HepG2 (cell line): ENCODE measurements around the gene AUTS2. TPM values are rescaled to one million over a fixed set of nuclear protein-coding genes. Genes with fewer than 3 reads are reported as not detected.

Experiments
- ATAC-seq: fragments of 200-7000 bp; cut with Tn5 transposase; 3 replicates; pipeline ENCODE4 v1.9.1; 2020; ENCODE audit warnings: mild to moderate bottlenecking, moderate library complexity
- BruUV-seq: library from RNA; stranded (reverse); fragments of 400-500 nt; replicated peaks from 2 replicates; lab custom pipeline; 2021; lab: Mats Ljungman, UMichigan
- CTCF ChIA-PET: fragments of 300-600 bp; formaldehyde crosslinking; extraction: SDS; loops from one replicate; lab custom pipeline; 2021; ENCODE audit warnings: low total read pairs, inconsistent platforms, low intra/inter-chr PET ratio; lab: Yijun Ruan, JAX
- POLR2A ChIA-PET: fragments of 350-600 bp; sonication (Branson Sonifier 250); formaldehyde crosslinking; loops from one replicate; lab custom pipeline; 2020; ENCODE audit warnings: antibody characterized with exemption, inconsistent platforms; lab: Yijun Ruan, JAX
- DNase-seq: peaks from one replicate; pipeline ENCODE4 v3.0.0-alpha.2; 2015; ENCODE audit warnings: low spot score
- FAIRE-seq: peaks from 3 replicates; lab custom pipeline; 2011; peaks lifted over from hg19 to GRCh38; lab: Jason Lieb, UNC
- H2AFZ ChIP-seq: one replicate; pipeline ENCODE4 v1.6.1; 2011; ENCODE audit warnings: low read length, inconsistent platforms
- H3K27ac ChIP-seq: fragments of 300-600 bp; 3 replicates; pipeline ENCODE4 v1.8.0; 2011; ENCODE audit warnings: mixed run types, mild to moderate bottlenecking, mixed read lengths, low read length, inconsistent platforms; ENCODE audit not compliant: insufficient read depth; ENCODE audit errors: extremely low read length
- H3K27me3 ChIP-seq, 2 experiments: fragments of 200-600 bp in 1 of 2; 2 replicates in 1 of 2; 3 replicates in 1 of 2; pipeline versions ENCODE4 v1.6.0 to v1.8.0; 2011; ENCODE audit warnings: low read length in 2 of 2, mild to moderate bottlenecking in 2 of 2, moderate library complexity in 2 of 2, inconsistent platforms in 1 of 2; ENCODE audit not compliant: insufficient read depth in 2 of 2, control insufficient read depth in 1 of 2
- H3K36me3 ChIP-seq, 2 experiments: fragments of 200-600 bp in 1 of 2; replicated peaks in 1 of 2; 2 replicates in 1 of 2; 3 replicates in 1 of 2; pipeline versions ENCODE4 v1.5.1 to v1.8.0; 2011; ENCODE audit warnings: low read length in 2 of 2, inconsistent platforms in 1 of 2; ENCODE audit not compliant: insufficient read depth in 2 of 2, control insufficient read depth in 1 of 2
- H3K4me1 ChIP-seq: 2 replicates; pipeline ENCODE4 v1.5.1; 2012; ENCODE audit warnings: low read length, inconsistent platforms; ENCODE audit not compliant: insufficient read depth
- H3K4me2 ChIP-seq: 2 replicates; pipeline ENCODE4 v1.6.0; 2011; ENCODE audit warnings: low read depth, low read length, inconsistent platforms
- H3K4me3 ChIP-seq, 3 experiments: fragments of 200-600 bp in 1 of 3; sonication (generic), shearing (Covaris generic) in 1 of 3; replicated peaks in 1 of 3; 2 replicates each; pipeline ENCODE4 v1.5.1; 2011 to 2016; ENCODE audit warnings: low read length in 3 of 3, inconsistent platforms in 2 of 3, low read depth in 2 of 3, mild to moderate bottlenecking in 2 of 3, control low read depth in 1 of 3, mixed read lengths in 1 of 3; ENCODE audit not compliant: insufficient read depth in 1 of 3
- H3K79me2 ChIP-seq: one replicate; pipeline ENCODE4 v1.6.1; 2011; ENCODE audit warnings: low read length, inconsistent platforms; ENCODE audit not compliant: insufficient read depth
- H3K9ac ChIP-seq: 2 replicates; pipeline ENCODE4 v1.6.0; 2011; ENCODE audit warnings: mild to moderate bottlenecking, low read depth, low read length, inconsistent platforms; ENCODE audit not compliant: insufficient read depth
- H3K9me3 ChIP-seq: 2 replicates; pipeline ENCODE4 v1.5.1; 2012; ENCODE audit warnings: mild to moderate bottlenecking, low read length
- H4K20me1 ChIP-seq: 2 replicates; pipeline ENCODE4 v1.6.0; 2011; ENCODE audit warnings: inconsistent platforms, mild to moderate bottlenecking, low read length, moderate library complexity; ENCODE audit not compliant: insufficient read depth
- CHCHD3 ChIP-seq: sonication (generic); formaldehyde crosslinking; IDR thresholded peaks from 2 replicates; pipeline ENCODE4 v1.8.0; 2022; ENCODE audit warnings: mild to moderate bottlenecking, missing genetic modification reagents, moderate library complexity
- FOXM1 ChIP-seq: sonication (generic); formaldehyde crosslinking; IDR thresholded peaks from 2 replicates; pipeline ENCODE4 v1.5.0; 2020; ENCODE audit warnings: missing genetic modification reagents
- HOXD1 ChIP-seq: sonication (generic); formaldehyde crosslinking; IDR thresholded peaks from 2 replicates; pipeline ENCODE4 v1.5.0; 2020; ENCODE audit warnings: missing genetic modification reagents
- THAP8 ChIP-seq: sonication (generic); formaldehyde crosslinking; IDR thresholded peaks from 2 replicates; pipeline ENCODE4 v1.5.1; 2020; ENCODE audit warnings: missing genetic modification reagents, mild to moderate bottlenecking, borderline replicate concordance
- ZC3H4 ChIP-seq: sonication (generic); formaldehyde crosslinking; IDR thresholded peaks from 2 replicates; pipeline ENCODE4 v1.4.0; 2020; ENCODE audit warnings: missing genetic modification reagents, borderline replicate concordance
- ZNF274 ChIP-seq: sonication (generic); formaldehyde crosslinking; IDR thresholded peaks from 2 replicates; pipeline ENCODE4 v1.5.1; 2020; ENCODE audit warnings: mild to moderate bottlenecking, missing genetic modification reagents
- ZNF773 ChIP-seq: sonication (generic); formaldehyde crosslinking; IDR thresholded peaks from 2 replicates; pipeline ENCODE4 v1.4.0; 2020; ENCODE audit warnings: missing genetic modification reagents, borderline replicate concordance
- in situ Hi-C: cut with HindIII; loops from 2 replicates; pipeline ENCODE4 v1.10.0; 2017; ENCODE audit warnings: low pct_unique_long_range_greater_than_20kb; ENCODE audit not compliant: extremely low pct_ligation_motif_present
- intact Hi-C: fragments of 100-400 bp; cut with micrococcal nuclease; formaldehyde crosslinking; loops from one replicate; pipeline ENCODE4 v1.10.0; 2022; ENCODE audit not compliant: unreplicated experiment
- polyA plus RNA-seq, 8 experiments: library from polyadenylated mRNA; depleted of rRNA in 3 of 8; stranded (reverse) in 7 of 8; unstranded in 1 of 8; fragments of >200 nt; fragmentation: Illumina TruSeq in 4 of 8; extraction: Trizol in 4 of 8; gene quantifications; 2 replicates each; pipeline versions ENCODE4 v1.2.1 to v1.2.3, GENCODE V29; 2011 to 2016; ENCODE audit warnings: low read depth in 4 of 8, missing spikeins in 1 of 8, mixed read lengths in 1 of 8; ENCODE audit not compliant: insufficient read depth in 1 of 8
- total RNA-seq, 5 experiments: library from RNA; depleted of rRNA; stranded (reverse); fragments of >200 nt; fragmentation: Illumina TruSeq; extraction: Trizol; gene quantifications; 2 replicates each; pipeline ENCODE4 v1.2.3, GENCODE V29; 2016; ENCODE audit warnings: low read depth in 1 of 5
- TF ChIP-seq, protein P1 (sequence below): sonication (generic); formaldehyde crosslinking; IDR thresholded peaks from 2 replicates; pipeline ENCODE4 v1.8.0; 2022; ENCODE audit warnings: missing genetic modification reagents, mild to moderate bottlenecking, inconsistent platforms, borderline replicate concordance

AUTS2 gene
- total and polyA plus RNA-seq, 2 of the 13 experiments (the other 11 are each of a cell fraction or from before 2014, with no cell fraction given): 0.38 TPM; not detected in 1

DNA sequence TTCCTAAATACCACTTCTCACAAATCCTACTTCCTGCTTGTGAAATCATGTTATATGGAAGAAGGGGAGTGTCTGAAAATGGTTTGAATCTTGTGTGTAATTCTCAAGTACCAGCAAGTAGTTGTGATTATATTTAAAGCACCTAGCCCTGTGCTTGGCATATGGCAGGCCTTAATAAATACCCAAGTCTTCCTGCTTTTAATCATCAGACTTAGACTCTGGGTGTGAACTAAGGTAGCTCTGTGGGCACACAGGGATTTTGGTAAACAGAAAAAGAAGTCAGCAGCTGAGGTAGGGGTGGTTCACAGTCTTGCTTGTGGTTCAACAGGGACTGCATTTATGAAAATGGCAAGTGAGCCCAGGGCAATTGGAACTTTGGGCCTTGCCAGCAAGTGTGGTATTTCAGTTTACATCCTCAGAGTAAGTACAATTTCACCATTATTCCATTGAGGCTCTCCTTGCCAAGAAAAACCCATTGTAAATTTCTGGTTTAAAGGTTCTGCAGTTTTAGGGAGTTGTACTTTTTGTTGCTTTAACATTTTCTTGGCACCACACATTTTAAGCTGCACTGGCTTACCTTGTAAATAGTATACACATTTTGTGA lies 215.5 kb downstream of the AUTS2 start:
- no peak for TF ChIP-seq FOXM1 (CRISPR knock-in tag)
- TF ChIP-seq THAP8: no peak
- TF ChIP-seq CHCHD3 (CRISPR knock-in tag): no peak
- no peak for TF ChIP-seq ZNF773 (CRISPR knock-in tag)
- TF ChIP-seq ZNF274 (CRISPR knock-in tag): no peak
- no peak for TF ChIP-seq HOXD1 (CRISPR knock-in tag)
- TF ChIP-seq, protein P1, sequence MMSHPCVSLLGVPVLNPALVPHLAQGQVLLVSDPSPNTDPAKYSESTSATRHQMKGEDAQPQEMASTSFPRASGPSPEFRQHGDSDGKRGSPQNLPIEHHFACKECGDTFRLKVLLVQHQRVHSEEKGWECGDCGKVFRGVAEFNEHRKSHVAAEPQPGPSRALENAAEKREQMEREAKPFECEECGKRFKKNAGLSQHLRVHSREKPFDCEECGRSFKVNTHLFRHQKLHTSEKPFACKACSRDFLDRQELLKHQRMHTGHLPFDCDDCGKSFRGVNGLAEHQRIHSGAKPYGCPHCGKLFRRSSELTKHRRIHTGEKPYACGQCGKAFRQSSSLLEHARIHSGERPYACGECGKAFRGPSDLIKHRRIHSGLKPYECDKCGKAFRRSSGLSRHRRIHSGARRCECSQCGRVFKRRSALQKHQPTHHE (CRISPR knock-in tag): no peak
- no peak for TF ChIP-seq ZC3H4 (CRISPR knock-in tag)
- ATAC-seq (no peak), FAIRE-seq (no peak), DNase-seq (no peak)
- Histone ChIP-seq H3K79me2 (no peaks in the 10 kb centered on the region), H3K27me3 (no peaks in the 10 kb centered on the region), H4K20me1 (no peaks in the 10 kb centered on the region), H3K4me2 (no peak overlapping the region), H3K9me3 (no peaks in the 10 kb centered on the region), H3K27ac (no peak overlapping the region), H3K9ac (no peak overlapping the region), H2AFZ (no peak overlapping the region), H3K4me1 (no peaks in the 10 kb centered on the region), H3K4me3 (no peak overlapping the region), H3K36me3 (no peaks in the 10 kb centered on the region)
- in situ Hi-C loops (no loop called here), intact Hi-C loops (no loop called here)
- ChIA-PET CTCF (no interaction called here), POLR2A (no interaction called here)
- BruUV-seq: no TSS peak
